GM19395 (cell line): ENCODE measurements around the gene HMX2.

Source experiments
- ATAC-seq: cut with Tn5 transposase; IDR thresholded peaks from one replicate; pipeline ENCODE4 v1.9.1; 2021; ENCODE audit warnings: mild to moderate bottlenecking, moderate library complexity; ENCODE audit not compliant: unreplicated experiment

The HMX2 gene, protein sequence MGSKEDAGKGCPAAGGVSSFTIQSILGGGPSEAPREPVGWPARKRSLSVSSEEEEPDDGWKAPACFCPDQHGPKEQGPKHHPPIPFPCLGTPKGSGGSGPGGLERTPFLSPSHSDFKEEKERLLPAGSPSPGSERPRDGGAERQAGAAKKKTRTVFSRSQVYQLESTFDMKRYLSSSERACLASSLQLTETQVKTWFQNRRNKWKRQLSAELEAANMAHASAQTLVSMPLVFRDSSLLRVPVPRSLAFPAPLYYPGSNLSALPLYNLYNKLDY

DNA sequence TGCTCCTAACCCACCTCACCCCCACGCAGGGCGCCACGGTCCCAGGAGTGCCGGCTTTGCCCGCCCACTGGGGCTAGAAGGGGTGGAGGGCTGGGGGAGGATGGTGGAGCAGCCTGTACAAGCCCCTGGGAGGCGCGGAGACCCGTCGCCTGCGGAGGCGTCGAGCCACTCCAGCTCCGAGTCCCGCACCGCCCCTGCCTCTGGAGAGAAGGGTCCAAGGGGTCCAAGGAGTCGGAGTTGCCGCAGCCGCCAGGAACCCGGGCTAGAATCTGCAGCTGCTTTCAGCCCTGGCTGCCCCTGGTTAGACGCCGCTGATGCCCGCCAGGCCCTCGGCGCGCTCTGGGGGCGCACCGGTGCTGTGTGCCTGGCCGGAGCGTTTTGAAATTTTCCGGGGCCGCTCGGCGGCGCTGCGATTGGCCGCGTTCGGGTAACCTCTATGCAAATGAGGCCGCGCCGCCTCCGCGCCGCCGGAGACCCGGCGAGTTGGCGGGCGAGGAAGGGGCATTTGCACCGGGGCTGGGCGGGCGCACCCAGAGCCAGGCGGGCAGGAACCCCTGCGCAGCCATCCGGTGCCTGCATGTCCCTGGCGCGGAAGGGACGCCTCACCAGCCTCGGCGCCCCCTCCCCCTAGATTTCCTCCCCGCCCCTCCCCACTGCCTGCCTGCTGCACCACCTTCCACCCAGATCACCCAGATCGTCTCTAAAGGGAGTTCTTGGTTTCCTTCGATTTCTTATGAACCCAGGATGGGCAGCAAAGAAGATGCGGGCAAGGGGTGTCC is at the start of gene HMX2:
TSS of gene HMX2 (plus strand) at position 502 of the 779 bp plus-strand sequence. CDS start at position 745, 243 bp downstream.
- ATAC-seq, result no peak

DNA sequence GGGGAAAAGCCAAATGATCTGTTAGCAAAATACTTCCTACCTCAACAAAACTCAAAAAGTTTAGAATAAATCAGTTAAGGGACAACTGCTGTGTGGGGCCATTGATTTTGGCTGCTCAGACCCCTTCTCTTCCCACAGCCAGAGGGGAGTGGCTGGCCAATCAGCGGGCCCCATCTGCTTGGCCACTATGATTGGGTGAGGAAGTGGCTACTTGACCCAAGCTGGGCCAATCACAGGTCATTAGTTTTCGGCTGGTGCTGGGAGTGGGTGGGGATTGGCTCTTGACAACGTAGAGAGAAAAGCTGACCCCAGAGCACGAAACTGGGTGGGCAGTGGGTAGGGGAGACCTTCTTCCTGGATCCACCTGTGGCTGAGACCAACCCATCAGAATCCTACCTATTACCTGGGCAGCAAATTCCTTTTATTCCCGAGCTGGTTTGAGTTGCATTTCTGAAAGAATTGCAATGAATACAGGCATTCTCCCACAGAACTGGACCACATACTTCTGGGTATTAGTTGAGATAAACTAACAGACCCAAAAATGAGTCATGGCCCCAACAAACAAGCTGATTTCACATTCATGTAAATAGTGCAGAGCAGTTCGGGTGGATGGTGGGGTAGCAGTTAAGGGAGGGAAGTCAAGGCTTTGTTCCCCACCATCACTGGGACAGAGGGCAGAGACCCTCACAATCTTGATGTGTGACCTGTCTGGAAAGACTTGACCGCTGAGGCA is 47.7 kb upstream of the HMX2 start:
- no peak for ATAC-seq

DNA sequence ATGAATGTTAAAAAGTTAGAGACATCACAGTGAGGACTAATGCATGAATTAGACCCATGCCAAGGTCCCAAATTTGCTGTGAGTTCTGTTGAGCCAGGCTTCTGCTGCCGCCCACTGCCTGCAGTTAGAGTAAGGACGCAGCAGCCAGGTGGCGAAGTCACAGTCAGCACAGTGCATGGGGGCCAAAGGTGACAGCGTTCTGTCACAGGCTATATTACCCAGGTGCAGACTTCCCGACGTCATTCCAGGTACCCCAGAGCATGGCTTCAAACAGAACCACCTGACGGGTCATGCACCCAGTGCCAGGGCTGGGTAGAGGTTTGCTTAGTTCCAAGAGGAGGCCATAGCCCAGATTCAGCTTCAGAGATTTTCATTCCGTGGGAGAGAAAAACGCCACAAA is 46.1 kb upstream of the HMX2 start:
- ATAC-seq, result no peak

DNA sequence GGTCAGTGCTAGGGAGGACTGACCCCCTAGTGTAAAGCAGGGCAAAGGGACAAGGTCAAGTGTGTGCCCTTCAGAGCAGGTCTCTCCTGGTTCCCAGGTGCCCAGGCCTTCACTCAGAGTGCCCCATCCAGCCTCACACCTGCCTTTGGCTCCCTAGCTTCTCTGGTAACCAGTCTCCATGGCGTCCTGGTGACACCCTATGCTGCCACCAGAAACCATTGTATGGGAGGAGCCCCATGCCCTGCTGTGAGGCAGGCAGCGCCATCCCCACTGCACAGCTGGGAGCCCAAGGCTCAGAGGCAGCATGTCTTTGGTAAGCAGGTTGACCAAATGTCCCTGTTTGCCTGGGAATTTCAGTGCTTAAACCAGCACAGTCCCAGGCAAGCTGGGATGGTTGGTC is 45.3 kb upstream of the HMX2 start:
- ATAC-seq, result no peak

DNA sequence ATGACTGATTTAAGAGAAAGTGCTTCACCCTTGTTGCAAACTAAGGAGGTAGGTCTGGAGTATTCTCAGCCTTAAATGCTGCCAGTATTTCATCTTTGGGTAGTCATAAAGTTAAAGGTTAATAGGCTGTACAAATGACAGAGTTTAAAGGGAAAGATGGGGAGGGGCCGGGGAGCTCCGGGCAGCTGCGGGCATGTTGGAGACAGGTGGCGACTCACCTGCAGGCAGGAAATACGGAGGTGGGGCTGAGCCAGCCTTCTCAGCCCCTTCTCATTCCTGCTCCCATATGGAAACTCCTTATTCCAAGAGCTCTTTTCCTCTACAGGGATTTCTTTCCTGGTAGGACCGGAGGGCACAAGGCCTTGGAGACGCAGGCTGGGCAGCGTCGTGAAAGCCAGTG is 44.0 kb upstream of the HMX2 start:
- ATAC-seq, result no peak

DNA sequence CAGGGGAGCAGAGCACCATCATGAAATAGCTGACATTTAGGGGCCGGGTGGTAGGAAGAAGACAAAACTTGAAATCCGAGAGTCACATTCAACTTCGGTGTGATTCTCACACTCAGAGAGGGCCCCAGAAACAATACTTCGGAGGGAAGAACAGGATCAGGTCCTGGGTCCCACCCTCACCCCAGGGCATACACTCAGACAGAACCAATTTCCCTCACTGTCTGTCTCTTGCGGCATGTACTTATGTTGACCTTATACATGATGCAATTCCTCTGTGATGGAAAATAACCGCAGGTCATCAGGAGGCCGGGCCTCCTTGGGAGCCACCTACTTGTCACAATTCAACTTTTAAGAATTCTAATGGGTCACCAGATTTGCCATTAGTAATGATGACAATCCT is 38.5 kb upstream of the HMX2 start:
- no peak for ATAC-seq

DNA sequence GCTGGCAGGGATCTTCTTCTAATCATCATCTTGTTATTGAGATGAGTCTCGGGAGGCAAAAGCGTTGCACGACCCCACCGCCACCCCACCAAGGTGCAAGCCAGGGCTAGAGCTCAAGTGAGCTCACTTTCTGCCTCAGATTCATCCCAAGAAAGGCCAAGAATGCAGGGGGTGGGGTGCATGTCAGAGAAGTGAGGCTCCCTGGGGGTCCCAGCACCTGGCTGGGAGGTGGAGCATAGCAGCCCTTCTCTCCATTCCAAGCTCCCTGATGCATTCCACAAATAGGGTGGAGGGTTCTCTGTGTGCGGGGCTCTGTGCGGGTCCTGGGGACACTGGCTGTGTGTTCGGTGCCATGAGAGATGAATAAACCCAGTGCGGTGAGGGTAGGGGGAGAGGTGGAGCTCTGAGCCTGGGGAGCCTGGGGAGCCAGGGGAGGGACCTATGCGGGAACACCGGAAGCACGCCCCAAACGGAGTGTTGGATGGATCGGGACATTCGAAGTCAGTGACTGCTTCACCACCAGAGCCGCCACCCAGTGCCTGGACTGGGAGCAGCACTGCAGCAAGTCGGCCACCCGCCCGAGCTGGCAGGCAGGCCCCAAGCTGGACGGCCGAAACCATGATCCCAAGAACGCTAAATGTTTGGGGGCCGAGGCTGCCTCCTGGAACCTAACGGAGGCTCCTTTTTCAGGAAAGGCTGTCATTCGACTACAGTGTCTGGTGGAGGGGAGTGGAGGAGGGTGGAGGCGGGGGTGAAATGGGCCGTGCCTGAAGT is 30.1 kb upstream of the HMX2 start:
- ATAC-seq, result no peak

GRCh38 chr10:123119081-123119480 is 28.9 kb upstream of the HMX2 start:
- no peak for ATAC-seq

DNA sequence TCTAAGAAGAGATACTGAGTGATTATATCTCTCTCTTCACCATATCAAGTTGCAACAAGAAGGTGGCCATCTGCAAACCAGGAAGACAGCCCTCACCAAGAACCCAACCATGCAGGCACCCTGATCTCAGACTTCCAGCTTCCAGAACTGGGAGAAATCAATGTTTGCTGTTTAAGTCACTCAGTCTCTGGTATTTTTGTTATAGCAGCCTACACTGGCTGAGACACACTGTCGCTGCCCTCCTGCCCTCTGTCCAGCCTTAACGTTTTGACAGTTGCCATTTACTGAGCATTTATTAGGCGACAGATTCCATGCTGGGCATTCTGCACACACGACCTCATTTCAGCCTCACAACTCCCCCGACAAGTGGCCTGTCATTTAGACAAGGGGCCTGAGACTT is 21.7 kb upstream of the HMX2 start:
- ATAC-seq, result no peak

DNA sequence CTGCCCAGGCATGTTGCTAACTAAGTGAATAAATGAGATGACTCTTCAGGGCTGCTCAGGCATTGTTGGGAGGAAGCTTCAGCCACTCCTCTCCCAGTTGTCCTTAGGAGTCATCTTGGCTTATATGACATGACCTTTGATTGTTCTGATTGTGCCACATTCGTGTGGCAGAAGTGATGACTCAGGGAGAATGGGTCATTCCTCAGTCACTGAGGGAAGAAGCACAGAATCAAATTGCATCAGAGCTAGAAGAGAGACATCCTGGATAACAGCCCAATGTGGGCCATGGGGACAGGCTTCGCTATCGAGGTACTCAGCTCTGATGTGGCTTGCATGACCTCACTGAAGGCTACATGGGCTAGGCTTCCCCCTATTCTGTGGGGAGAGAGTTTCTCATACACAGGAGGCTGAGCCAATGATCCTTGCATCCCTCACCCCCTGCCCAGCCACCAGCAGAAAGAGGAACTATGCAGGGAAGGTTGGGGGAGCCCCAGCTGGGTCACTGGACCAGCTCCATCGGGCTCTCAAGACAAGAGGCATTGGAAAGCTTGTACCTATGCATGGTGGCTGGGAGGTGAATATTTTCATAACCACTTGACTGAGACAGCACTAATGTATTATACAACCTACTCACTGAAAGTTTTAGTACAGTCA is 18.2 kb upstream of the HMX2 start:
- no peak for ATAC-seq

- ATAC-seq, result no peak
Measured at GRCh38 chr10:123132576-123133477, 15.1 kb upstream of the HMX2 start.

DNA sequence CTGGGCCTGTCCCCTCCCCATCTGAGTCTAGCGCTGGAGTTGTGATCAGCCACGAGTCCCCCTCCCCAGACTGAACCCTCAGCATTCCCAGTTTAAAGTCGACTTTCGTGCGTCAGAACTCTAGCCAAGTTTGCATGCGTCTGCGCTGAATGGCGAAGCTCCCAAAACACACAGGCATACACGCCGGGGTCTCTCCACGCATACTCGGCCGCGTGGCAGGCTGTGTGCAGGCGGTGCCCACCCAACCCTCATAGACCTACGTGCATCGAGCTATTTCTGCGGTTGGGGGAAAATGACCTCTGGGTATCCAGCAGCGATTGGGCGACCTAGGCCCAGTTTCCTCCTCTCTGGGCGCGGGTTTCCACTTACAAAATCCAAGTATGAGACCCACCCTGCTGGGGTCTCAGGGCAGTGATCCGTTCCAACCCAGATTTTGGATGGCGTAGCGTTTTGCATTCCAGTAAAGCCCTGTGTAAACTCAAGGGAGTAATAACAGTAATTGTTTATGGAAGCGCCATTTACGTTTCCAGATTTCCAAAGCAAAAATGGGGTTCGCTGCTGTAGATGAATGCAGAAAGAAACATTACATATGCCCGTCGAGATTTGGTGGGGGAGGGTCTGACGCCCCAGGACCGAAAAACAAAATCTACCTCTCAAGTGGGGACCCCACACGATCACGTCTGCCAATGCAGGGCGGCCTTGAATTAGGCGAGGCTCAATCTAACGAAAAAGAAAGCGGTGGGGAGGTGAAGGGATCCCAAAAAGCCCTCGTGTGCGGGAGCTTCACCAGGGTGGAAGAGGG is 14.2 kb upstream of the HMX2 start:
- ATAC-seq, result no peak

DNA sequence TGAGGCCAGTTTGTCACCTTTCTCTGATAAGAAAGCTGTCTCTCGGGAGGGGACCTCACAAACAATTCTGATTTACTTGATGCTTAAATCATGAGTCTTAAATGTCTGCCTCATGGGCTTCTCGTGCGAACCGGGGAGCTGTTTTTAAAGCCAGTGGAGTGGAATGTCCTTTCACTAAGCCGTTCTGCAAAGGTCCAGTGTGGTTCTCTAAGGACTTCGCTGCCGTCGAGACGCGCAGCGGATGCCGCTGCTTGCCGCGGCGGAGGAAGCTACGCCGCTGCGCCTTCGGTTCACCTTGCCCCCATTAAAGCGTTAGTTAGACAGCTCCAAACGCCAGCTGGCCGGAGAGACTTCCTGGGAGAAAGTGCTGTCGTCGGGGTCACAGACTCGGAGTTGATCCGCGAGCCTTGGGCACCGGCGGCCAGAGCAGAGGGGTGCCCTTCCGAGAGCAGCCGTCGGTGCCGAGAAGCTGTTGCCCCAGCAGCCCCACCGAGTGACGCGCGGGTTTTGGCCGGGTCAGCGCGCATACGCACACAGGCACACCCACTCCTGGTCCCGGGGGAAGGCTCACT is 13.5 kb upstream of the HMX2 start:
- ATAC-seq, result no peak

- no peak for ATAC-seq
Measured at GRCh38 chr10:123134915-123135414, 13.0 kb upstream of the HMX2 start.

GRCh38 chr10:123135415-123136141 is 12.4 kb upstream of the HMX2 start, which contains the start of gene HMX3:
Gene HMX3 (plus strand): TSS chr10:123135970. CDS start chr10:123136051, 81 bp downstream.
- no peak for ATAC-seq

GRCh38 chr10:123136221-123136805 is 11.6 kb upstream of the HMX2 start:
- no peak for ATAC-seq
